ENCODE measurements around the gene LARP4B.

GRCh38 chr10:842795-843194 lies 88.7 kb downstream of the LARP4B start:
- no peak for TF ChIP-seq ZNF414 (CRISPR knock-in tag; IDR thresholded peaks at IDR 0.05)
- TF ChIP-seq ZBTB1 (CRISPR knock-in tag; IDR thresholded peaks at IDR 0.05; ENCODE audit: borderline replicate concordance), result no peak
- TF ChIP-seq HMGXB3 (CRISPR knock-in tag; IDR thresholded peaks at IDR 0.05; ENCODE audit: borderline replicate concordance), result no peak
- no peak for TF ChIP-seq CTCF (CRISPR knock-in tag; IDR thresholded peaks at IDR 0.05)
- no peak for TF ChIP-seq ZBTB7B (CRISPR knock-in tag; IDR thresholded peaks at IDR 0.05)
- no peak for TF ChIP-seq ZNF513 (CRISPR knock-in tag; conservative IDR thresholded peaks at IDR 0.05)
- TF ChIP-seq EP300 (IDR thresholded peaks at IDR 0.05; ENCODE audit: low read depth in 2 of 2, low read length in 2 of 2), result no peak
- TF ChIP-seq EP300 (CRISPR knock-in tag; IDR thresholded peaks at IDR 0.05; ENCODE audit: borderline replicate concordance), result no peak
- TF ChIP-seq IRF9 (CRISPR knock-in tag; IDR thresholded peaks at IDR 0.05; ENCODE audit: borderline replicate concordance), result no peak
- no peak for TF ChIP-seq SIN3A (IDR thresholded peaks at IDR 0.05; ENCODE audit: borderline replicate concordance, low read depth, low read length)
- no peak for TF ChIP-seq CHD4 (IDR thresholded peaks at IDR 0.05; ENCODE audit: borderline replicate concordance, low read length)
